ENCODE results near the gene FAM241A. TPM values are rescaled to one million over a fixed set of nuclear protein-coding genes. Genes with fewer than 3 reads are reported as not detected.
"Not testable (repeated sequence)": the region's sequence is repeated elsewhere in the genome, so short reads cannot be mapped to it uniquely, and the experiment has no call there.

The FAM241A gene
- polyA plus RNA-seq, 1 experiment = 0.36 TPM

GRCh38 chr4:112206431-112206830, 61.2 kb downstream of the FAM241A start:
- no peak overlapping the region for H3K27ac ChIP-seq (ENCODE audit: low read depth, low read length)
- ChIA-PET CTCF (no interaction called here), POLR2A (no interaction called here)
- H3K9me3 ChIP-seq (ENCODE audit: control insufficient read depth, insufficient read depth, low read length) = no peaks in the 10 kb centered on the region
- no peak for DNase-seq (ENCODE audit: low read depth, low spot score)
- H3K4me3 ChIP-seq (ENCODE audit: low read depth, low read length) = no peak overlapping the region
- no peak for TF ChIP-seq CTCF (IDR thresholded peaks at IDR 0.05; ENCODE audit: low read depth, low read length)
- H3K27me3 ChIP-seq (ENCODE audit: control insufficient read depth, insufficient read depth, low read length) = no peaks in the 10 kb centered on the region

- CTCF ChIA-PET; H3K9me3 ChIP-seq (ENCODE audit: control insufficient read depth, insufficient read depth, low read length); POLR2A ChIA-PET: not testable (repeated sequence)
Observed at GRCh38 chr4:112208137-112209095, 63.2 kb downstream of the FAM241A start.

GRCh38 chr4:112210777-112211176, 65.5 kb downstream of the FAM241A start:
- Histone ChIP-seq H3K4me3 (ENCODE audit: low read depth, low read length) (no peak overlapping the region), H3K27me3 (ENCODE audit: control insufficient read depth, insufficient read depth, low read length) (no peaks in the 10 kb centered on the region), H3K27ac (ENCODE audit: low read depth, low read length) (no peak overlapping the region), H3K9me3 (ENCODE audit: control insufficient read depth, insufficient read depth, low read length) (no peaks in the 10 kb centered on the region)
- CTCF ChIA-PET = no interaction called here
- DNase-seq (ENCODE audit: low read depth, low spot score) = no peak
- no peak for TF ChIP-seq CTCF (IDR thresholded peaks at IDR 0.05; ENCODE audit: low read depth, low read length)
- POLR2A ChIA-PET = no interaction called here

More at GRCh38 chr4:112208137-112209095, 63.2 kb downstream of the FAM241A start:
- H3K27me3 ChIP-seq (ENCODE audit: control insufficient read depth, insufficient read depth, low read length); DNase-seq (ENCODE audit: low read depth, low spot score); H3K4me3 ChIP-seq (ENCODE audit: low read depth, low read length); H3K27ac ChIP-seq (ENCODE audit: low read depth, low read length): not testable (repeated sequence)

GRCh38 chr4:112213091-112213490, 67.8 kb downstream of the FAM241A start:
- CTCF ChIA-PET = interaction anchor here (1.2 to 2.2 kb wide), 3 partner anchors 19 to 53 kb away, joined by 4 to 12 read pairs (median 10); partner anchors contain the start of gene AP1AR
- DNase-seq (ENCODE audit: low read depth, low spot score) = no peak
- POLR2A ChIA-PET = interaction anchor here (0.5 kb wide), 1 partner anchor 428 kb away, joined by 4 read pairs; no protein-coding TSS in a partner anchor

GRCh38 chr4:112213856-112214255, 68.6 kb downstream of the FAM241A start:
- no peak for TF ChIP-seq CTCF (IDR thresholded peaks at IDR 0.05; ENCODE audit: low read depth, low read length)
- Histone ChIP-seq H3K9me3 (ENCODE audit: control insufficient read depth, insufficient read depth, low read length) (no peaks in the 10 kb centered on the region), H3K27ac (ENCODE audit: low read depth, low read length) (no peak overlapping the region), H3K4me3 (ENCODE audit: low read depth, low read length) (no peak overlapping the region), H3K27me3 (ENCODE audit: control insufficient read depth, insufficient read depth, low read length) (no peaks in the 10 kb centered on the region)
- ChIA-PET POLR2A (interaction anchor here (0.8 to 0.9 kb wide), 2 partner anchors 14 to 18 kb away, joined by 3 to 4 read pairs; partner anchors contain the start of gene AP1AR), CTCF (interaction anchor here (0.7 to 3.7 kb wide), 14 partner anchors 10 to 114 kb away, joined by 3 to 16 read pairs (median 4); partner anchors contain the start of gene AP1AR)
- peak; percentile 63 for DNase-seq (ENCODE audit: low read depth, low spot score)

More at GRCh38 chr4:112213091-112213490, 67.8 kb downstream of the FAM241A start:
- Histone ChIP-seq H3K9me3 (ENCODE audit: control insufficient read depth, insufficient read depth, low read length) (no peaks in the 10 kb centered on the region), H3K27ac (ENCODE audit: low read depth, low read length) (no peak overlapping the region), H3K27me3 (ENCODE audit: control insufficient read depth, insufficient read depth, low read length) (no peaks in the 10 kb centered on the region), H3K4me3 (ENCODE audit: low read depth, low read length) (no peak overlapping the region)
- TF ChIP-seq CTCF (IDR thresholded peaks at IDR 0.05; ENCODE audit: low read depth, low read length) = no peak

All from AG04450 (cell line).